AG10803 (cell line): ENCODE measurements around the gene SNX13.

Source experiments
- DNase-seq: peaks from one replicate; pipeline ENCODE4 v3.0.0; 2010; ENCODE audit warnings: low read depth
- H3K4me3 ChIP-seq: 2 replicates; pipeline ENCODE4 v1.5.1; 2011; ENCODE audit warnings: mild to moderate bottlenecking, low read length, control low read depth
- CTCF ChIP-seq: conservative IDR thresholded peaks from 2 replicates; pipeline ENCODE4 v1.5.1; 2011; ENCODE audit warnings: mild to moderate bottlenecking, low read length, control low read depth, inconsistent platforms

The SNX13 gene

GRCh38 chr7:17962652-17963051 lies 22.4 kb upstream of the SNX13 start:
- no peak overlapping the region for H3K4me3 ChIP-seq
- no peak for DNase-seq
- TF ChIP-seq CTCF = no peak

GRCh38 chr7:17957871-17958270 lies 17.6 kb upstream of the SNX13 start:
- no peak for TF ChIP-seq CTCF
- no peak overlapping the region for H3K4me3 ChIP-seq
- no peak for DNase-seq

DNA sequence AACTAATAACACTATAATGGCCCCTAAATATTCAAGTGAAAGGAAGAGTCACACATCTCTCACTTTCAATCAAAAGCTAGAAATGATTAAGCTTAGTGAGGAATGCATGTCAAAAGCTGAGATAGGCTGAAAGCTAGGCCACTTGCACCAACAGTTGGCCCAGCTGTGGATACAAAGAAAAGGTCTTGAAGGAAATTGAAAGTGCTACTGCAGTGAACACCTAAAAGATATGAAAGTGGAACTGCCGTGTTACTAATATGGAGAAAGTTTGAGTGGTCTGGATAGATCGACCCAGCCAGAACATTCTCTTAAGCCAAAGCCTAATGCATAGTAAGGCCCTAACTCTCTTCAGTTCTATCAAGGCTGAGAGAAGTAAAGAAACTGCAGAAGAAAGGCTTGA lies 12.1 kb upstream of the SNX13 start:
- H3K4me3 ChIP-seq = no peak overlapping the region
- TF ChIP-seq CTCF = no peak
- DNase-seq = no peak

GRCh38 chr7:17951742-17952254 lies 11.5 kb upstream of the SNX13 start:
- DNase-seq = no peak
- H3K4me3 ChIP-seq = no peak overlapping the region
- no peak for TF ChIP-seq CTCF

DNA sequence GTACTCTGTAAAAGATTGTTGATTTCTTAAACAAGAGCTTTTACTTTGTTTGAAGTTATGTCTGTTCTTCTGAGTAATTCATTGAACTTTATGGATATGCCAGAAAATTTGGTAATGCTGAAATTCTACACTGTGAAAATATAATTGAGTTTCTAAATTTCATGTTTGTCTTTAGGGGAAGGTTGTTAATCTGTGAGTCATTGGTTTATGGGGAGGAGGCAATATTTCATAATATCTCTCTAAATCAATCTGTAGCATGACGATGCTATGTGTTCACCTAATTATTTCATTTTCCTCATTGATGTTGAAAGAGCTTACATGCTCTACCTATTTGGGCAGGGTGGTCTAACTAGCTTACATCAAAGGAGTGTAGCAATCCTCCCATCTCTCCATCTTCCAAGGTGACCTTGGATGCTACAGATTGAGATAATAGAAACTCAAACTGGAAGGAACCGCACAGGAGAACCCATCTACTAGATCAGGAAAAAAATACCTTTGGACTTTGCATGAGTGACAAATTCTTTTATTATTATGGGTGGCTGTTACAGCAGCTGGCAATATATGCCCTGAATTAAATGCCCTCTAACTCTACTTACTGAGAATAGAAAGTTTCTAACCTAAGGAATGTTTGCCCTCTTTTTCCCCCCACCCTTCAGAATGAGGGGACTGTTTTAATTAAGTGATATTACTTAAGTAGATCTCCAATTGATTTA lies 8.4 kb upstream of the SNX13 start:
- H3K4me3 ChIP-seq = no peak overlapping the region
- peak; percentile 17 for DNase-seq
- TF ChIP-seq CTCF = no peak

GRCh38 chr7:17947620-17948019 lies 7.3 kb upstream of the SNX13 start:
- no peak for DNase-seq
- no peak for TF ChIP-seq CTCF
- no peak overlapping the region for H3K4me3 ChIP-seq

DNA sequence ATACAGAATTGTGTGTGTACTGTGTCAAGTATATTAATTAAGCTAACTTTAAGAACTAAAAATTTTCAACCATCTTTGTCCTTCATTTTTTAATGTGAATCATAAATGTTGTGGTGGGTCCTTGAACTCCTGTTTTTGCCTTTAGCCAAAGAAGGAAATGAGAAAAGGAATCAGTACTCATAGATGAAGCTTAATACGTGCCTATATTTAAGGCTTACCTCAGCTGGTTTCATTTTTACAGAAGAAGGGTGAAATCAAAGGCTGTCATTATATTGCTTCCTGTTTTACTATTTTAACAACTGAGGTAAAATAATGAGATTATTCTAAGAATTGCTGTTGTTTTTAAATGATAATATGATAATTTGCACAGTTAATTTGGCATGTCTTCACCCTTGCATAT lies 6.3 kb upstream of the SNX13 start:
- no peak for TF ChIP-seq CTCF
- DNase-seq = no peak
- no peak overlapping the region for H3K4me3 ChIP-seq
